ENCODE measurements around the gene PANK4. TPM values are rescaled to one million over a fixed set of nuclear protein-coding genes. Genes with fewer than 3 reads are reported as not detected.

PANK4 gene
- total and polyA plus RNA-seq, 9 of the 15 experiments (the other 6 are each of a cell fraction or from before 2014, with no cell fraction given), result 0.93 to 55.6 (median 31.5) TPM

- POLR2A ChIA-PET, result interaction anchor here (0.6 kb wide), 1 partner anchor 138 kb away, joined by 4 read pairs; no protein-coding TSS in a partner anchor
- Histone ChIP-seq H3K79me2 (ENCODE audit: control insufficient read depth, insufficient read depth, low read length) (no peaks in the 10 kb centered on the region), H3K4me2 (ENCODE audit: insufficient read depth, low read length) (no peak overlapping the region), H3K27me3 (ENCODE audit: control insufficient read depth in 2 of 2, insufficient read depth in 2 of 2, low read length in 2 of 2) (peaks cover 36 to 69% of the 10 kb centered on the region in 2 experiments; a peak in 4 of 5 replicates), H3K9ac (ENCODE audit: insufficient read depth in 1 of 2, low read depth in 2 of 2, low read length in 2 of 2) (no peak overlapping the region; a peak in 1 of 4 replicates), H3K4me3 (no peak overlapping the region), H3K9me1 (ENCODE audit: control insufficient read depth, insufficient read depth, low read length) (no peaks in the 10 kb centered on the region), H4K20me1 (replicated peaks; ENCODE audit: control insufficient read depth, insufficient read depth, low read length) (peaks cover 31% of the 10 kb centered on the region), H3K4me1 (replicated peaks in 1 of 2; ENCODE audit: control insufficient read depth in 2 of 2, insufficient read depth in 2 of 2, low read length in 2 of 2) (peaks cover 0 to 79% of the 10 kb centered on the region in 2 experiments; a peak in 2 of 5 replicates), H2AFZ (ENCODE audit: low read depth, low read length) (no peak overlapping the region), H3K36me3 (ENCODE audit: control insufficient read depth, insufficient read depth, low read length) (no peaks in the 10 kb centered on the region), H3K9me3 (replicated peaks; ENCODE audit: control insufficient read depth, insufficient read depth, low read depth, low read length) (no peaks in the 10 kb centered on the region), H3K27ac (ENCODE audit: extremely low read depth, low read depth, low read length) (no peak overlapping the region)
- no peak for TF ChIP-seq SMARCA4 (IDR thresholded peaks at IDR 0.05)
- no peak for TF ChIP-seq TGIF2 (CRISPR knock-in tag; IDR thresholded peaks at IDR 0.05)
- TF ChIP-seq ZNF217 (CRISPR knock-in tag; IDR thresholded peaks at IDR 0.05), result no peak
- no peak for TF ChIP-seq ZNF696 (CRISPR knock-in tag; conservative IDR thresholded peaks at IDR 0.05)
- TF ChIP-seq ZNF449 (CRISPR knock-in tag; IDR thresholded peaks at IDR 0.05), result no peak
- no peak for TF ChIP-seq ZNF277 (CRISPR knock-in tag; IDR thresholded peaks at IDR 0.05; ENCODE audit: borderline replicate concordance)
- no peak for TF ChIP-seq E2F3 (CRISPR knock-in tag; IDR thresholded peaks at IDR 0.05)
- TF ChIP-seq EZH2 (IDR thresholded peaks at IDR 0.05; ENCODE audit: borderline replicate concordance, low read depth, low read length), result no peak
- TF ChIP-seq RNF219 (CRISPR knock-in tag; IDR thresholded peaks at IDR 0.05), result no peak
- WGBS (ENCODE audit: insufficient coverage, low coverage, missing lambda C conversion rate), result 6% methylated on average over 28 of the region's 28 CpGs
- no peak for FAIRE-seq
- intact Hi-C loops (cut with micrococcal nuclease) (no loop called here), in situ Hi-C loops (cut with MboI) (no loop called here)
- no peak for ATAC-seq
- CTCF ChIA-PET (ENCODE audit: low intra/inter-chr PET ratio), result no interaction called here
- BruUV-seq (replicated peaks), result no TSS peak
- no peak for DNase-seq (ENCODE audit: extremely low read depth in 1 of 4, low spot score in 3 of 4)
Observed at GRCh38 chr1:2496087-2496622, 30.2 kb downstream of the PANK4 start.
